ENCODE measurements around the gene EFL1.

The EFL1 gene

DNA sequence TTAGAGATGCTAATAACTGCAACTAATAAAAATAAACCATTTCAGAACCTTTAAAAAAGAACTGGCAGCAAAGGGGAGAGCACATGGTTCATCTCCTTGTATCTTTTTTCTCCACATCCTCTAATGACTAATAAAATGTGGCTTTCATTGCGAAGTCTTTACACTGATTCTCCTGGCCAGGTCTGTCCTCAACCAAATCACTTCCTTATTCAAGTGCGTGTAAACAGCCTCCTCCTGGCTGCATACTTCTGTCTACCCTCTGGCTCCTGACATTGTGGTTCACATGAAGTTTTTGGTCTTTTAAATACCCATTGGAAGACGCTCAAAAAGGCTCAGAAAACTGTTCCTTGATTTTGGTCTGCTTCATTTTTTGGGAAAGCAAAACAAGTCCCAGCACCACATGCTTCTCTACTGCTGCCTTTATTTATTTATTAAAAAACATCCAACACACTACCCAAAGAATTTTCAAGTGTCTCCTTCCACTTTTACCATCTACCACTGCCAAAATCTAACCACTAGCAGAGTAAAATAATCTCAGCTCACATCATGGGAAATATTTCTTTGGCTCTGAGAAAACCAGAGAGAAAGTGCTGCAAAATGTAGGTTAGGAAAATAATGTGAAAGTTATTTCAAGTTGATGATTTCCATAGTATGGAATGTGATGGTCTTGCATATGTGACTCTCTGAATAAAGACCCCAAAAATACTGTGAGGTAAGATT lies 85.1 kb downstream of the EFL1 start:
- H3K4me3 ChIP-seq (ENCODE audit: low read depth, low read length), result no peak overlapping the region
- TF ChIP-seq, protein P1, sequence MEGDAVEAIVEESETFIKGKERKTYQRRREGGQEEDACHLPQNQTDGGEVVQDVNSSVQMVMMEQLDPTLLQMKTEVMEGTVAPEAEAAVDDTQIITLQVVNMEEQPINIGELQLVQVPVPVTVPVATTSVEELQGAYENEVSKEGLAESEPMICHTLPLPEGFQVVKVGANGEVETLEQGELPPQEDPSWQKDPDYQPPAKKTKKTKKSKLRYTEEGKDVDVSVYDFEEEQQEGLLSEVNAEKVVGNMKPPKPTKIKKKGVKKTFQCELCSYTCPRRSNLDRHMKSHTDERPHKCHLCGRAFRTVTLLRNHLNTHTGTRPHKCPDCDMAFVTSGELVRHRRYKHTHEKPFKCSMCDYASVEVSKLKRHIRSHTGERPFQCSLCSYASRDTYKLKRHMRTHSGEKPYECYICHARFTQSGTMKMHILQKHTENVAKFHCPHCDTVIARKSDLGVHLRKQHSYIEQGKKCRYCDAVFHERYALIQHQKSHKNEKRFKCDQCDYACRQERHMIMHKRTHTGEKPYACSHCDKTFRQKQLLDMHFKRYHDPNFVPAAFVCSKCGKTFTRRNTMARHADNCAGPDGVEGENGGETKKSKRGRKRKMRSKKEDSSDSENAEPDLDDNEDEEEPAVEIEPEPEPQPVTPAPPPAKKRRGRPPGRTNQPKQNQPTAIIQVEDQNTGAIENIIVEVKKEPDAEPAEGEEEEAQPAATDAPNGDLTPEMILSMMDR (IDR thresholded peaks at IDR 0.05; ENCODE audit: low read depth, low read length), result no peak
- DNase-seq, result no peak

DNA sequence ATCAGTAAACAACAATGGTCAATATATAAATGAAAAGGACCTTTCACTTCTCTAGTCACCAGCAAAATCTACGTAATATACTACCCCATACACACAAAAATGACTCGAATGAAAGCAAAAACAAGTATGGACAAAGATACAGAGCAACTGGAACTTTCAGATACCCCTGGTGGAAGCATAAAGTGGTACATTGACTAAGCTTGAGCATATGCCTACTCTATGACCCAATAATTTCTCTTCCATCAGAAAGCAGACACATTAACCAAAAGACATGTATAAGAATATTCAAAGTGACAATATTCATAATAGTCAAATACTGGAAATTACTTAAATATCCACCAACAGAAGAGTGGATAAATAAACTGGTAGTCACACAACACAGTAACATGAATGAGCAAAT lies 86.0 kb downstream of the EFL1 start:
- no peak overlapping the region for H3K4me3 ChIP-seq (ENCODE audit: low read depth, low read length)
- DNase-seq, result no peak
- peaks cover 11% of the 10 kb centered on the region for H3K4me1 ChIP-seq
- no peaks in the 10 kb centered on the region for H3K36me3 ChIP-seq
- TF ChIP-seq, protein P1 (IDR thresholded peaks at IDR 0.05; ENCODE audit: low read depth, low read length), result peak; percentile 9; the same call in 1 of the 2 replicates
- H3K27me3 ChIP-seq, result no peaks in the 10 kb centered on the region
- H3K9me3 ChIP-seq, result no peaks in the 10 kb centered on the region

More for the DNA sequence above, 85.1 kb downstream of the EFL1 start:
- no peaks in the 10 kb centered on the region for H3K27me3 ChIP-seq
- H3K9me3 ChIP-seq, result no peaks in the 10 kb centered on the region
- H3K36me3 ChIP-seq, result no peaks in the 10 kb centered on the region
- peaks cover 10% of the 10 kb centered on the region for H3K4me1 ChIP-seq

DNA sequence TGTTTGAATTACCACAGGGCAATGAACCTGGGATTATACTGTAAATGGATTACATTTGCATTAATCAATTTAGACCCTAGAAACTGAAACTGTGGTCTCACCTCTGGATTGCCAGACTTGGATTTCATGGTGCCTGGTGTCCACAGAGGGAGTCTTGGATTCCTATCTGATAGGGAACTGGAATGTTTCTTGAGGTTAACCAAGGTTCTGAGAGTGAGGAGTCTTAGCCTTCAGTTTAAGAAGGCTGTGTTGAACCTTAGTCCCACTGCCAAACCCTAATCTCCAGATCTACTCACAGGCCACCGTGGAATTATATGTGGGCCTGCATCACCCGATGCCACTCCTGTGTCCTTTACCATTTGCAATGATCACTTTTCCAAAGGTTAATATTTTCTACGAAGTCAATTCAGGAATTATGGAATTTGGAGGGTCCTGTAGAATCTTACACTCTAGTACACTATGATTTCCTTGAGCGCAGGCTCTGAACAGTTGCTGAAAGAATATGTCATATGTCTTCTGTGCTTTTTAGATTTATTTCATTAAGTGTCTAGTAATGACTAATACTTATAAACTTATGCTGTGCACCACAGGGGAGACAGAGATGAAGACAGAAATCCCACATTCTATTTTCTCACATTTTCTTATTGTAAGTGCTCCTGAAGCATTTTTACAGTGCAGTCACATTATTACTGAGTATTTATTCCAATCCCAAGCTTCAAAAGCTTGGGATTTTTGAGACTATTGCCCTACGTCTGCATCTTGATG lies 87.9 kb downstream of the EFL1 start:
- Histone ChIP-seq H3K4me1 (peaks cover 11% of the 10 kb centered on the region), H3K27me3 (no peaks in the 10 kb centered on the region), H3K9me3 (no peaks in the 10 kb centered on the region), H3K4me3 (ENCODE audit: low read depth, low read length) (no peak overlapping the region), H3K36me3 (no peaks in the 10 kb centered on the region)
- DNase-seq, result no peak
- TF ChIP-seq, protein P1 (IDR thresholded peaks at IDR 0.05; ENCODE audit: low read depth, low read length), result no peak

DNA sequence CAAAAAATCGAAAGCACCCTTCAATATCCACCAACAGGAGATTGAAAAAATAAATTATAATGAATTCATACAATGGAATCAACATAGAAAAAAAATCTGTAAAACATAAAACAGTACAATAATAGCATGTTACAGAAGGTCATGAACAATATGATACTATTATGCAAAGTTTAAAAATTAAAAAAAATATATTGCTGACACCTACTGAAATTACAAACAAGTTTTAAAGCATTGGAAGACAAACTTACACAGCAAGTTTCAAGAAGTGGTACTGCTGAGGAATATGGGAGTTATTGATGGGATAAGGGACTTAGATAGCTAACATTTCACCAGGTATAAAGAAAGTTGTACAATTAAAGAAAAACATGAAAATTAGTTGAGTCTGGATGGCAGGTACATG lies 89.4 kb downstream of the EFL1 start:
- Histone ChIP-seq H3K4me1 (peaks cover 11% of the 10 kb centered on the region), H3K9me3 (no peaks in the 10 kb centered on the region), H3K36me3 (no peaks in the 10 kb centered on the region), H3K27me3 (no peaks in the 10 kb centered on the region), H3K4me3 (ENCODE audit: low read depth, low read length) (no peak overlapping the region)
- DNase-seq, result no peak
- TF ChIP-seq, protein P1 (IDR thresholded peaks at IDR 0.05; ENCODE audit: low read depth, low read length), result no peak

DNA sequence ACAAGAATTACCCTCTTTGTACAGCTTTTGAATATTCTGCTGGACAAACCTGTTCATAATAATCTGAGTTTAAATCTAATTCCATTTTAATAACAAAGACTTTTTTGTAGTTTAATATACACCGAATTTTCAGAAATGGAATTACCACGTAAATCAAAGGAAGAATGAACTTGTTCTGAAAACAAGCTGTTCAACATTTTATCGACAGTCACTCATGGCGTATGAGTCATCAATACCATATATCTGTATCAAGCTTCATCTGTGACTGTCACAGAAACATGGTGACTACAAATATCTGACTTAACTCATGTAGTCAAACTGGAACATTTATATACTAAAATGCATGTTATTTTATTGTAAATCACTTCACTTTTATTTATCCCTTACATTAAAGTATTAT lies 90.0 kb downstream of the EFL1 start:
- H3K4me1 ChIP-seq, result peaks cover 11% of the 10 kb centered on the region
- TF ChIP-seq, protein P1 (IDR thresholded peaks at IDR 0.05; ENCODE audit: low read depth, low read length), result no peak

DNA sequence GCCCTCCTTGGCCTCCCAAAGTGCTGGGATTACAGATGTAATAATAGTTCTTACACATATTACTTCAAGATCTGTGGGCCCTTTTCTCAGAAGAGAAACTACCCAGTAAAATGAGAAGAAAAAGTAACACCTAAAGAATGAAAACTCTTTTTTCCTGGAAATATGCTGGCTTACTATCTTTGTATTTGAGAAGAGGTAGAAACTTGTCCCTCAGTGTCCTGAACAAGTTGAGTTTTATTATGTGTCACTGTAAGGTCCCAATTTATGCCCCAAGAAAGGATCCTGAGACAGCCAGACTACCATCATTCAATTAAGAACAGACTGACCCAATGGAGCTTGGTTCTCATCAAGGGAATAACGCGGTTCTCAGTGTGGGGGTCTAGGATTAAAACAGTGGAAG lies 93.8 kb downstream of the EFL1 start:
- H3K36me3 ChIP-seq, result no peaks in the 10 kb centered on the region
- no peaks in the 10 kb centered on the region for H3K27me3 ChIP-seq
- TF ChIP-seq, protein P1 (IDR thresholded peaks at IDR 0.05; ENCODE audit: low read depth, low read length), result no peak
- H3K4me1 ChIP-seq, result peaks cover 7% of the 10 kb centered on the region; the same call in 1 of the 2 replicates
- no peak for DNase-seq
- no peaks in the 10 kb centered on the region for H3K9me3 ChIP-seq
- H3K4me3 ChIP-seq (ENCODE audit: low read depth, low read length), result no peak overlapping the region

More for the DNA sequence above, 90.0 kb downstream of the EFL1 start:
- Histone ChIP-seq H3K36me3 (no peaks in the 10 kb centered on the region), H3K4me3 (ENCODE audit: low read depth, low read length) (no peak overlapping the region), H3K27me3 (no peaks in the 10 kb centered on the region), H3K9me3 (no peaks in the 10 kb centered on the region)
- DNase-seq, result no peak

Data from BE2C (cell line).